ENCODE results near the gene PIK3R1.

- TF ChIP-seq CTCF (IDR thresholded peaks at IDR 0.05): no peak
- TF ChIP-seq POLR2A (IDR thresholded peaks at IDR 0.05): no peak
These were observed 76.8 kb downstream of the PIK3R1 start for GRCh38 chr5:68292316-68292715.

Data from esophagus squamous epithelium (tissue), 4 donors.